ENCODE results near the gene VIT.

VIT gene, protein sequence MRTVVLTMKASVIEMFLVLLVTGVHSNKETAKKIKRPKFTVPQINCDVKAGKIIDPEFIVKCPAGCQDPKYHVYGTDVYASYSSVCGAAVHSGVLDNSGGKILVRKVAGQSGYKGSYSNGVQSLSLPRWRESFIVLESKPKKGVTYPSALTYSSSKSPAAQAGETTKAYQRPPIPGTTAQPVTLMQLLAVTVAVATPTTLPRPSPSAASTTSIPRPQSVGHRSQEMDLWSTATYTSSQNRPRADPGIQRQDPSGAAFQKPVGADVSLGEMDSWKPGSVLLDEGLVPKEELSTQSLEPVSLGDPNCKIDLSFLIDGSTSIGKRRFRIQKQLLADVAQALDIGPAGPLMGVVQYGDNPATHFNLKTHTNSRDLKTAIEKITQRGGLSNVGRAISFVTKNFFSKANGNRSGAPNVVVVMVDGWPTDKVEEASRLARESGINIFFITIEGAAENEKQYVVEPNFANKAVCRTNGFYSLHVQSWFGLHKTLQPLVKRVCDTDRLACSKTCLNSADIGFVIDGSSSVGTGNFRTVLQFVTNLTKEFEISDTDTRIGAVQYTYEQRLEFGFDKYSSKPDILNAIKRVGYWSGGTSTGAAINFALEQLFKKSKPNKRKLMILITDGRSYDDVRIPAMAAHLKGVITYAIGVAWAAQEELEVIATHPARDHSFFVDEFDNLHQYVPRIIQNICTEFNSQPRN

DNA sequence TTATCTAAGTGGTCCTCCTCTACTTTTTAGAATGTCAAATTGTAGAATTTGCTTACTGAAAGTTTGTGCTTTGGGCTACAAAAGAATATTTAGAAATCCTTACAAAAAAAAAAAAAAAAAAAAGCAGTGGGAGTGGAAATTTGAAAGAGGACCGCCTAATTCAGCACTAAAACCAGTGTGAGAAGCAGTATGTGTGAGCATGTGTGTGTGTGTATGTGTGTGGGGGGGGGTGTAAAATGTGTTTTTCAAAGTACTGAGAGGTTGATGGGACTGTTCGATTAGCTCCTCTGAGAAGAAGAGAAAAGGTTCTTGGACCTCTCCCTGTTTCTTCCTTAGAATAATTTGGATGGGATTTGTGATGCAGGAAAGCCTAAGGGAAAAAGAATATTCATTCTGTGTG lies at the start of gene VIT:
Gene VIT (plus strand): TSS at position 175 of the 400 bp plus-strand sequence. CDS start 19,664 bp downstream, outside the sequence.
- no peak for DNase-seq (ENCODE audit: low read depth)

DNA sequence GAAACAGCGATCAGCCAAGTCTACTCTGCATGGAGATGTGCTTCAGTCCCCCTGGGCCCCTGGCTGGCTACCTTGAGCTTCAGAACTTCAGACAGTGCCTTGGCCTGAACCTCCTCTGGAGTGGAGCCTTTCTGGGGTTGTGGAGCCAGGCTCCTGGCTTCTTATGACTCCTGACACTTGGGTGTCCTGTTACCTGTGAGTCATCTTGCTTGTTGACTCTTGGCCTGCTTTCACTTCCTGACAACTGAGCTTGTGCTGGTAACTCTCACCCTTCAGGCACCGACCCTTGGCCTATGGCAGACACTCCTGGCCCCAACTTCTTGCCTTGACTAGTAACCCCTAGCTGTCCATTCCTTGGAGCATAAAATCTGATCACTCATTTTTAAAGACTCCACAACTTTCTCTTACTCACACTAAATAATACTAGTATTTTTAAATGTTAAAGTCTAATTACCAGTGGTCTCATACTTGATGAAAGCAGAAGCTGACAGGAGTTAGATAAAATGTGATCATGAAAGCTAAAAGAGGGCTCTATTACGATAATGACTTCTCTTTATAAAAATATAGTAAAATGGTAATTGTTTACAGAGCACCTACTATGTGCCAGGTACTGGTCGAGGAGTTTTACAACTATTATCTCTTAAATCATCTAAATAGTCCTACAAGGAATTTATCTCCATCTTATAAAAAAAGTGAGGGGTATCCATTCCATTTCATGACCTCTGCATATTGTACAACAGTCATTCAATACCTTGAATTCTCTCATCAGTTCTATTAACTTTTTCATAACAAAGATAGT lies 46.3 kb upstream of the VIT start:
- DNase-seq (ENCODE audit: low read depth) = no peak

DNA sequence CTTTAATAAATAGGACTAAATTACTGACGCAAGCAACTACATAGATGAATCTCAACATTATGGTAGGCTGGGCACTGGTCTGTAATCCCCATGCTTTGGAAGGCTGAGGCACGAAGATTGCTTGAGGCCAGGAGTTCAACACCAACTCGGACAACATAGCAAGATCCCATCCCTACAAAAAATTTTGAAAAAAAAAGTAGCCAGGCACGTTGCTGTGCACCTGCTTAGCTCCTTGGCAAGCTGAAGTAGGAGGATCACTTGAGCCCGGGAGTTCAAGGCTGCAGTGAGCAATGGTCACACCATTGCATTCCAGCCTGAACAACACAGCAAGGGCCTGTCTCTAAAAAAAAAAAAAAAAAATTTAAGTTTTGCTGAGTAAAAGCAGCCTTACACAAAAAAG lies 43.4 kb upstream of the VIT start:
- DNase-seq (ENCODE audit: low read depth) = no peak

DNA sequence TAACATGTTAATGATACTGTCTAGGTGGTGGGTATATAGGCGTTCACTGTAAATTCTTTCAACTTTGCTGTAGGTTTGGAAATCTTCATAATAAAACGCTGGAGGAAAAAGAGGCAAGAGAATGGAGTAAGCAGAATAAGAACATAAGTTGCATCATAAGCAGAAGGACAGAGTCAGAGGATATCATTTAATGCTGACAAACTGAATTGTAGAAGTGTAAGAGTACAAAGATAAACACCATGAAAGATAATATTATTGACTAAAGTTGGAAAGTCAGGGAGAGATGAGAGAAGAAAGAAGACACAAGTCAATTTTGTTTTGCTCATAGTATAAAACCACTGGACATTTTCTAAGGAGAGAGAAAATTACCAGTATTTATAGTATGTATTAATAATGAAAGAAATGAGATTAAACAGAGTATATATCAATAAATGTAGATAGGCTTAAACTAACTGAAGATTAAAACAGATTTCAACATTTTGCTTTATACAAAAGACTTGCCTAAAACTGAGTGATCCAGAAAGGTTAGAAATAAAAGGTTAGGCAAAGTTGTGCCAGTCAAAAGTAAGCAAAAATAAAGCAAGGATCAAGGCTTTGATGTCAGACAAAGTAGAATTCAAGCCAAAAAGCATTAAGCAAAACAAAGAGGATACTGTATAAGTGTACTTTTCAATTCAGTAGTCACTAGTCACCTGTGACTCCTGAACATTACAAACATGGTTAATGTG lies 42.4 kb upstream of the VIT start:
- DNase-seq (ENCODE audit: low read depth) = no peak

DNA sequence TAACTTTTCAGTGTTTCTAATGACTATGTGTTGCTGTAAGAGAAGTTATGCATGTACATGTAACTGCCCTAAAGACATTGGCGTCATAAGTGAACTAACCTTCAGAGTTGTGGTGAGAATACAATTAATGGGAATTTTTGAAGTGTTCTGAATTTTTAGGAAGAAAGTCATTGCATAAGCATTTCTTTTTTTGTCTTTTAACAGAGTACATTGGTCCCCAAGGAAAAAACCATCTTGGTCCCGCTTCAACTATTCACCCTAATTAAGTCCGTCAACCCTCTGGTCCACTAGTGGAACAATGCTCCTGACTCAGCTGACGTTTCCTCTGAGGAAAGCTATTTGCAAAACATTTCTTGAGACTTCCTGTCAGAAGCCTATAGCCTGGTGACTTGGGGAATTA lies 41.1 kb upstream of the VIT start:
- no peak for DNase-seq (ENCODE audit: low read depth)

DNA sequence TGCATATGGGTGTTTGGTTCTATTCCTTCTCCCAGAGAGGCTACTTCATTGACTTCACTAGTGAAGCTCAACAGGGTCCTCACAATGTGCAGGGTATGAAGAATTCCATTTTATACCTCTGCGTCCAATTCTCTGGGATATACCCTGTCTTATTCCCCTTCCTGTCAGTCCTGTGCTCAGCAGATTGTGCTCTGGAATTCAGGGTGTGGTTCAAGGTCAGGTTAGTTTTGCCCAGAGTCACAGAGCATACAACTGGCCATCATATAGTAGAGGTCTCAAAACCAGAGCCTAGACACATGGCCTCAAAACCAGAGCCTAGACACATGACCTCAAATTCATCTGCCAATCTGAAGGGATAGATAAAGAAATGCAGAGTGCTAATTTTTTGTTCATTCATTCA lies 38.8 kb upstream of the VIT start:
- no peak for DNase-seq (ENCODE audit: low read depth)

DNA sequence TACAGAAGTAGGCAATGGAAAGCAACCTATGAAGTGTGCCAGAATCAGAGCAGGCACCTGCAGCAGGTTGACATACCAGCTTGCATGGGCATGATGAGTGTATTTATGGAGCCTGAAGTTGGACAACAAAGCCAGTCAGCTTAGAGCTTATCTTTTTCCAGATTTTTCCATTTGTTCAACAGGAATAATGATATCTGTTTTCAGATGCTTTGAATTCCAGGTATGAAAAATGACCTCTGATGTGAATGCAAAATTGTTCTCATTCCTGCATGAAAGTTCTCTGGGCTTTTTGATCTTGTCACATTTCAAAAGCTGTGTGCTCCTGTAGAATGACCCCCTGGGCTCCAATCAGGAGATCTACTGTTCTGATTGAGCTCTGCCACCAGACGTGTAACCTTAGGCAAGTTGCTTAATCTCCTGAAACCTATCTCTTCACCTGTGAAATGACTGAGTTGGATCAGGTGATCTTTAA lies 38.2 kb upstream of the VIT start:
- no peak for DNase-seq (ENCODE audit: low read depth)

DNA sequence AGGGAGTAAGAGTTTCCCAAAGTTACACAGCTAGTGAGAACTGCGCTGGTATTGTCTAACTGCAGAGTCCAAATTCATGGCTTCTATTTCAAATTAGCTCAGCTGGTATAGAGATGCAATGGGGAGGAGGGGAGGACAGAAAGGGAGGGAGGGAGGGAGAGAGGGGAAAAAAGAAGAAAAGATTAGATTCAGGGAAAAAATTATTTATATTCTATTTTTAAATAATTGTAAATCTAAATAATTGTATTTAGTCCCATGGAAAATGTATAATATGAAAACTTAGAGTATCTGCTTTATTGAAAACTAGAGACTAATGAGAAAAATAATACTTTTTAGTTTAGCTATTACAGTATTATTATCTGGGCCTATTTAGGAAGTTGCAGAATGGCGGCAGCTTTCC lies 37.3 kb upstream of the VIT start:
- no peak for DNase-seq (ENCODE audit: low read depth)

DNA sequence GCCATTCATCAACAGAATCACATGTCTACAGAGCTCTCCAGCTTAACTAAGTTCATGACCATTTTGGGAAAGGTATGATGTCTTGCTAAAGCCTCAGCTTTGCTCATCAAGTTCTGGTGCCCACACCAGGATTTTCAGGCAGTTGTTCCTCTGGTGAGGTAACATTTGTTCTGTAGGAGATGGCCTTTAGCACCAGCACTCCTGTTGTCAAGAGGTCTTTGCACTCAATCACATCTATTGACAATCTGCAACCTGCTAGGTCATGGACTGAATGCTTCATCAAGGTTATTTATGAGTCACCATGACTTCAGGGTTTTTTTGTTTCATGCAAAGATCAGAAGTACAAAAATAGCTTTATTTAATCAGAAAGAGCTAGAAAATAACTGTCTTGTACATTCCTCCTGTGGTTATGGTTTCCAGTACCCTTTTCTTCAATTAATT lies 36.6 kb upstream of the VIT start:
- no peak for DNase-seq (ENCODE audit: low read depth)

DNA sequence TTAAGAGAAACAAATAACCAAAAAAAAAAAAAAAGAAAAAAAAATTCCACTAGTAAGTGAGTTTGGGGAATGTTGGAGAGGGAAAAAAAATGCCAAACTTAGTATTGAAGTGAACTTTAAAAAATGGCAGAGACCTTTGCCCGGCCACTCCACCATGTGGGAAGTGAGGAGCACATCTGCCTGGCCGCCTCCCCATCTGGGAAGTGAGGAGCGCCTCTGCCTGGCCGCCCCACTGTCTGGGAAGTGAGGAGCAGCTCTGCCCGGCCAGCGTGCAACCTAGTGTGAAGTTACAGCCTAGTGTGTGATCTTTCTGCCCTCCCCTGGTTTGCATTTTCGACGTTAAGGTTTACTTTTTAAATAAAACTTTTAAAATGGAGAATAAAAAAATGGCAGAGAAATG lies 33.9 kb upstream of the VIT start:
- no peak for DNase-seq (ENCODE audit: low read depth)

DNA sequence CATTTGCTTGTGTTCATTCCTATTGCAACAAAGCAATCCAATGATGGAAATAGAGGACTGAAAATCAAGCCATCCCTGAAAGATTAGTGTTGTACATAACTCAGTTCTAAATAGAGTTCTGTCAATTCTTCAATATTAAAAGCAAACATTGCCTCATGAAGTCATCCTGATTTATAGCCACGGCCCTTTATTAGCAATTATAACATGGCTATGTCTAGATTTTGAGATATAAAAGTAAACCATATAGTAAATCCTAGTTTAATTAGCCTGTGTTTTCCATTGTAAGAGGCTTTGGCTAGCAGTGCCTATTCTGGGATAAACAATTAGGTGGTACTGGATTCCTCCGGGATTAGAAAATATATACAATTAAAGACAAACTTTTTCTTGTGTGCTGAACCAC lies 33.2 kb upstream of the VIT start:
- no peak for DNase-seq (ENCODE audit: low read depth)

DNA sequence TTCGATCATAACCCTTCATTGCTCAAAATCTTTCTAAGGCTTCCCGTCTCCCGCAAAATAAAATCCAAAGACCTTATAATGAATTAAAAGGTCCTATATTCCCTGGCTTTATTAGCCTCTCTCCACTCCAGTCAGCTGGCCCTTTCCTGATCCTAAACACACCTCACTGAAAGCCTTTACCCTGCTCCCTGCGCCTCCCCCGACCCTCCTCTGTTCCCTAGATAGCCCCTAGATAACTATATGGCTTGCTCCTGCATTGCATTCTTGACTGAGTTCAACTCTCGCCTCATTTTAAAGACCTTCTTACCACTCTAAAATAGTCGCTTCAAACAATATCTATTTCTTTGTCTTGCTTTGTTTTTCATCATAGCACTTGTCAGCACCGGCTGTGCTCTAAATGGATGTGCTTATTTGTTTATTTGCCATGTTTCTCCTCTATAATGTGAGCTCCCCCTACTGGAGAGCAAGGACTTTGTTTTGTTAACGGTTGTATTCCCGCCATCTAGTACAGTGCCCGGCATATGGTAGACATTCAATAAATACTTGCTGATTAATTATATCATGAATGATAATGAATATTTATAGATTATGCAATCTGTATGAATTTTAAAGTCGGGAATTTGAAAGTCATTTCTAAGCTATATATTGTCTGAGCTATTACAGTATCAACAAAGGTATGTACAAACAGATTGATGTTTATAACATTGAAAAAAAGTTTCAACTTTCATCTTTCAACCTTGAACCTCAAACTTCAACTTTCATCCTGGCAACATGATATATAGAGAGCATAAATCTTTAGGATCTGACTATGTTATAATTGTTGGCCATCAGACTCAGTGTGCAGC lies 32.4 kb upstream of the VIT start:
- no peak for DNase-seq (ENCODE audit: low read depth)

DNA sequence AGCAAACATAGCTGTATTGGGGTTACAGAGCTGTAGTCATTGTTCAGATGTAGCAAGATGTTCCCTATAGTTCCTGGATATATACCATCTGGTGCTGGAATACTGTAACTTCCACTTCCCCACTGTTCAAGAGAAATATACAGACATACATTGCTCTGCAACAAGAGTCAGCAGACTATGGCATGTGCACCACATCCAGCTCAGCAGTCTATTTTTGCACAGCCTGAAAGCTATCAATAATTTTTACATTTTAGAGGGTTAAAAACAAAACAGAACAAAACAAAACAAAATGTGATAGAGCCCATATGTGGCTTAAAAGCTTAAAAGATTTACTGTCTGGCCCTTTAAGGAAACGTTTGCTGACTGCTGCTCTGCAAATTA lies 31.8 kb upstream of the VIT start:
- no peak for DNase-seq (ENCODE audit: low read depth)

DNA sequence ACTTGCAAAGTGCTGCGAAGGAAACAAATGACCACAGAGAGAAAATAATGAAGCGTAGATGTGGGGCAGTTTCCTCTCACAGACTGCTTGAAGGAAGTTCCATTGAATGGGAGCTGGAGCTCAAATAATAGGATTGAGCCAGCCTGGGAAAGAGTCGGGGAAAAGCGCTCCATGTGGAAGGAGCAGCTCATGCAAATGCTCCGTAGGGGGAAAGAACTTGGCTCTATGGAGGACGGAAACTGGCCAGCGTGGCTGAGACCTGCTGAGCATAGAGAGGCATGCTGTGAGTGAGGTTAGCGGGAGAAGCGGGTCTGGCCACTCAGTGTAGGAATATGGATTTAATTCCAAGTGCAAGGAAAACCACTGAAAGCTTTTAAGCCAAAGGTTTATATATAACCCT lies 28.6 kb upstream of the VIT start:
- no peak for DNase-seq (ENCODE audit: low read depth)

DNA sequence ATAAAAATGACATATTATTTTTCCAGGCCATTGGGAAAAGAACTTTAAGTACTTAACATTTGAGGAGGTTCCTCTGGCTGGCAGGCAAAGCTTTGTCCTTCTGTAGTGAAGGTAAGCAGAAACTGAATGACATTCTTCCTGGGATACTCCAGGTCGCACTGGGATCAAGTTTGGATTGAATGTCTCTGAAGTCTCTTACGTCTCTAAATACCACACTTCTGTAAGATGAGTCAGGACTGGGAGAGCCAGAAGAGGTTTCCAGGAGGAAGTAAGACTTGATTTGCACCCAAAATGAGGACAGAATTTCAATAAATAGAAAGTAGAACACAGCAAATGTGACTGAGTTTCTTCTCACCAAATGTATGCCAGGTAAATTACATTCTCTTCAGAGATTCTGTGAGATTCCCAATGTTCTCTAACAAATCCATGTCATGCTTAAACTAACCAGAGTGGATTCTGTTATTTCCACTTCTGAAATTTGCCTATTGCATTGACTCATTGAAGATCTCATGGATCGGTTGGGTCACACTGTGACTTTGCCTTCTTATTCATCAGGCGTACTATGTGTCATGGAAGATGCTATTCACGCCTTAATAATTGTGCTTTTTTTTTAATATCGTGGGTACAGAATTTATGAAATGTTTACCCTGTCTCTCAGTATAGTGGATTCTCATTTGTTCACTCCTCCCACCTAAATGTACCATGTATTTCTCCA lies 25.5 kb upstream of the VIT start:
- DNase-seq (ENCODE audit: low read depth) = no peak

DNA sequence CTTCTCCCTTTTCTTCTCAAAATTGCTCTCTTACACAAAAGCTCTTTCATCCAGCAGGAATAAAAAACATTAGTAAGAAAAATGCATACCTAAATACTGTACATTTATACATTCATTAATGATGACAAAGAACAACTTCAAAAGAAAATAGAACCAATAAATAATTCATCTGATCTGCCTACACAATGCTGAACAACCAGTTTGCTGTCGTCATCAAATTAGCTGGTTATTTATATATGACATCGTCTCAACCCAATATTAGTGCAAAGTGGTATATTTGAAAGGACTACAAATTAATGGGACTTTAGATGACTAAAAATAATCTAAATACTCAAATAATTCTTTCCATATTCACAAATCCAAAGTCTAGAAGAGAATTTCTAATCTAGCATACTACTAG lies 24.8 kb upstream of the VIT start:
- DNase-seq (ENCODE audit: low read depth) = no peak

DNA sequence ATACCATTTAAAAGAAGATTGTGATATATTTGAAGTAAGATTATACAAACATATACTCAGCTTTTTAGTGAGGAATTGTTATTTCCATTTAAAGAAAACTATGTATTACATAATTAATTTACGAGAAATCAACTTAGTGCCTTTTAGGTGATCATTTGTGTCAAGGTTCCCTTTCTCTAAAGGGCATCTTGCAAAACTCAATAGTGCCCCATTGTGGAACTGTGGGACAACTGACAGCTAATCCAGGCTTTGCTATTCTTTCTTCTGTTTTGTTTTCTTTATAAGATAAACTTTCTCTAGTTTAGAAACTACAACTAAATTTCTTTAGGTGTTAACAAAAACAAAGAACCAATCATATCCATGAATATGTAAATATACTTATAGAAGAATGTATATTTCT lies 24.3 kb upstream of the VIT start:
- DNase-seq (ENCODE audit: low read depth) = no peak

DNA sequence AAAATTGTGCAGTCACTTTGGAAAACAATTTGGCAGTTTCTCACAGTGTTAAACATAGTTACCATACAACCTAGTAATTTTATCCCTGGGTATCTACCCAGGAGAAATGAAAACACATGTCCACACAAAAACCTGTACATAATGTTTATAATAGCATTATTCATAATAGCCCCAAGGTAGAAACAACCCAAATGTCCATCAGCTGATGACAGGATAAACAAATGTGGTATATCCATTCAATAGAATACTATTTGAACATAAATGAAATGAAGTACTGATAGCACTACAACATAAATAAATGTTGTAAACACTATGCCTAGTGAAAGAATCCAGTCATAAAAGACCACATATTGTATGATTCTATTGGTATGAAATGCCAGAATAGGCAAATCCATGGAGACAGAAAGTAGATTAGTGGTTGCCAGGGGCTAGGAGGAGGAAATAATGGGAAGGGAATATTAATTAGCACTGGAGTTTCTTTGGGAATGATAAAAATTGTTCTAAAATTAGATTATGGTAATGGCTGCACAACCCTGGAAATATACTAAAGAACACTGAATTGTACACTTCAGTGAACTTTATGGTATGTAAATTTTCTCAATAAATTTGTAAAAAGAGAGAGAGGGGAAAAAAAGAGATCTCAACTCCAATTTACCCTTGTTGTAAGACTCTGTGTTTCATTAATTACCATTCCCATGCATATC lies 20.8 kb upstream of the VIT start:
- no peak for DNase-seq (ENCODE audit: low read depth)

DNA sequence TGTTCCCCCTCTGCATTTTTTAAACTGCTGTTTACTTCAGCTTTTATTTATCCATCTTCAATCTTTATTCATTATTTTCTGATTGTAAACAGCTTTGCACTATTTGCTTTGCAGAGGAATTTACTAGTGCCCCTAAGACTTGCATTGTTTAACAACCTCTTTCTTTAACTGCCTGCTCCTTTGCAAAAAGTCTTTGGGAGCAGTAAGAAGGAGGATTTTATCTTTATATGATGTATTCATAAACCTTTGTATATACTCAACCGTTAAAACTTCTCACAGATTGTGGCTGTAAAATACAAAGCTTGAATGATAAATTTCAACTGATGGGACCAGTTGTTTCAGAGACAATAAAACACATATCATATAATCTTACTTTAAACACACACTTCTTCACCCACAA lies 20.1 kb upstream of the VIT start:
- no peak for DNase-seq (ENCODE audit: low read depth)

DNA sequence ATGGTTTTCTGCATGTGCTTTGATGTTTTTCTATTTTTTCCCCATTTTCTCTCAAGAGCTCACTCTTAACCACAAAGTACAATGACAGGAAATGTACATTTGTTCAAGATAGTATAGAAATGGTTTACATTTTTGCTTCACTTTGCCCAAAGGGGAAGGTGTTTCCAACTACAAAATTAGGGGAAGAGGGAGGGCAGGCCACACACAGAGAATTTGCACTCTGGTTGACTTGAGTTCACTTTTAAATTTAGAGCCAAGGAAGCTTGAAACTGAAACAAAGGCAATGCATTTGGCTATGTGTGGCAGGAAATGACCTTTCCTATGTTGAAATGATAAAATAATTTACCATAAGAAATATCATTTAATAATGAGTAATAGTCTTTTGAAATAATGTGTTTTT lies 19.1 kb upstream of the VIT start:
- DNase-seq (ENCODE audit: low read depth) = no peak

All from activated T-helper 9 cell treated with anti-CD3 and anti-CD28 coated beads, Interleukin-2, amount 50 U/mL, for 16 hours (primary cell).